Body of pancreas (tissue), 4 donors: Measurements from ENCODE around the gene TMPRSS9. TPM values are rescaled to one million over a fixed set of nuclear protein-coding genes. Genes with fewer than 3 reads are reported as not detected.
A peak's percentile ranks its signal among the peaks of the same experiment; 100 is the strongest.
"Not testable (repeated sequence)": the region's sequence is repeated elsewhere in the genome, so short reads cannot be mapped to it uniquely, and the experiment has no call there.

Source experiments
- ATAC-seq: fragments of 150-250 bp; one replicate; pipeline ENCODE4 v1.9.1; 2016
- DNase-seq, 4 donors: peaks; one replicate each; pipeline ENCODE4 v3.0.0-alpha.2; 2019
- H3K27ac ChIP-seq, 4 donors: fragments of 200-600 bp; sonication (generic); 1 replicate in 3 of 4; 2 replicates in 1 of 4; pipeline versions ENCODE4 v1.5.1 to v1.6.1; 2016 to 2019; ENCODE audit warnings: mild to moderate bottlenecking in 1 of 4, mixed read lengths in 1 of 4, moderate library complexity in 1 of 4
- H3K27me3 ChIP-seq, 2 donors: fragments of 200-600 bp; sonication (generic); one replicate each; pipeline ENCODE4 v1.6.0; 2016; ENCODE audit warnings: mild to moderate bottlenecking in 1 of 2
- H3K36me3 ChIP-seq, 2 donors: fragments of 200-600 bp; sonication (generic); replicated peaks in 1 of 2; 2 replicates each; pipeline ENCODE4 v1.5.1; 2016; ENCODE audit warnings: low read depth in 2 of 2; ENCODE audit not compliant: insufficient read depth in 1 of 2
- H3K4me1 ChIP-seq: fragments of 200-600 bp; sonication (generic); one replicate; pipeline ENCODE4 v1.6.0; 2016
- H3K4me3 ChIP-seq, 2 donors: fragments of 200-600 bp; sonication (generic); 1 replicate in 1 of 2; 2 replicates in 1 of 2; pipeline ENCODE4 v1.5.1; 2016 to 2019
- H3K9me3 ChIP-seq, 3 donors: fragments of 200-600 bp; sonication (generic); 1 replicate in 2 of 3; 2 replicates in 1 of 3; pipeline ENCODE4 v1.5.1; 2016
- POLR2A ChIP-seq, 3 donors: fragments of 450-650 bp; IDR thresholded peaks; one replicate each; pipeline ENCODE4 v1.6.1; 2016; ENCODE audit warnings: antibody characterized with exemption in 3 of 3, mild to moderate bottlenecking in 2 of 3
- WGBS, 2 donors: methylation state at CpG; one replicate each; pipeline ENCODE4 v1.1.5; 2017; 5-methylcytosine and 5-hydroxymethylcytosine counted together
- intact Hi-C: fragments of 100-400 bp; cut with DNase I; formaldehyde crosslinking; loops from one replicate; pipeline ENCODE4 v1.15.1; 2023
- total RNA-seq, 2 donors: library from RNA; depleted of rRNA; stranded (reverse); fragments of >200 nt; gene quantifications; one replicate each; pipeline ENCODE4 v1.1.0, GENCODE V29; 2016
- TF ChIP-seq, protein P1 (sequence below), 7 experiments: fragments of 450-650 bp in 4 of 7; fragments of 200-600 bp in 3 of 7; sonication (generic) in 3 of 7; IDR thresholded peaks; one replicate each; pipeline ENCODE4 v1.5.1; 2016 to 2019; ENCODE audit warnings: antibody characterized with exemption in 7 of 7

Gene TMPRSS9
- total RNA-seq, 2 donors from 2014 or later, result not detected

DNA sequence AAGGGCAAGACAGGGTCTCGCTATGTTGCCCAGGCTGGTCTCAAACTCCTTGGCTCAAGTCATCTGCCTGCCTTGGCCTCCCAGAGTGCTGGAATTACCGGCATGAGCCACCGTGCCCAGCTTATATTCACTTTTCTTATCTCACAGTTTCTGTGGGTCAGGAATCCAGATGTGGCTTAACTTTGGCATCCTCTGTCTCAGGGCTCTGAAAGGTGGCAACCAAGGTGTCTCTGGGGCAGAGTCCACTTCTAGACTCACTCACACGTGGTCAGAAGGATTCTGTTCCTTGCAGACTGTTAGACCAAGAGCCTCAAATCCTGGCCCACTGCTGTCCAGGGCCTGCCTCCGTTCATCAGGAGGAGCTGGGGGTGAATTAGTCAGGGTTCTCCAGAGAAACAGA lies 104.3 kb downstream of the TMPRSS9 start:
- 55 to 56% methylated on average over 5 of the region's 5 CpGs for WGBS, 2 donors
- no peak overlapping the region for H3K27ac ChIP-seq

DNA sequence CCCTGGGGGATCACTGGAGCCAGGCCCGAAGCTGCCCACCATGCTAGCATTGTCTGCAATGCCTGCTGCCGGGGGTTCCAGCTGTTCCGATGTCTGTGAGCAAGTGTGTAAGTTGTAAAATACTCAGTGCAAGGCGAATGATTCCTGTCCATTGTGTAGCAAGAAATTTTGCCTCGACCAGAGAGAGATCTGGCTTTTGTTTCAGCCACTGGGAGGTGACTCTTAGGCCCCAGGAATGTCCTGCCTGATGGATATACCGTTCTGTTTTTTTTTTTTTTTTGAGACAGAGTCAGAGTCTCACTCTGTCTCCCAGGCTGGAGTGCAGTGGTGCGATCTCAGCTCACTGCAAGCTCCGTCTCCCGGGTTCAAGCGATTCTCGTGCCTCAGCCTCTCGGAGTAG lies 108.5 kb downstream of the TMPRSS9 start:
- H3K4me1 ChIP-seq, result no peaks in the 10 kb centered on the region
- H3K4me3 ChIP-seq, result no peak overlapping the region
- no peaks in the 10 kb centered on the region for H3K36me3 ChIP-seq
- no peaks in the 10 kb centered on the region for H3K9me3 ChIP-seq
- TF ChIP-seq, protein P1, sequence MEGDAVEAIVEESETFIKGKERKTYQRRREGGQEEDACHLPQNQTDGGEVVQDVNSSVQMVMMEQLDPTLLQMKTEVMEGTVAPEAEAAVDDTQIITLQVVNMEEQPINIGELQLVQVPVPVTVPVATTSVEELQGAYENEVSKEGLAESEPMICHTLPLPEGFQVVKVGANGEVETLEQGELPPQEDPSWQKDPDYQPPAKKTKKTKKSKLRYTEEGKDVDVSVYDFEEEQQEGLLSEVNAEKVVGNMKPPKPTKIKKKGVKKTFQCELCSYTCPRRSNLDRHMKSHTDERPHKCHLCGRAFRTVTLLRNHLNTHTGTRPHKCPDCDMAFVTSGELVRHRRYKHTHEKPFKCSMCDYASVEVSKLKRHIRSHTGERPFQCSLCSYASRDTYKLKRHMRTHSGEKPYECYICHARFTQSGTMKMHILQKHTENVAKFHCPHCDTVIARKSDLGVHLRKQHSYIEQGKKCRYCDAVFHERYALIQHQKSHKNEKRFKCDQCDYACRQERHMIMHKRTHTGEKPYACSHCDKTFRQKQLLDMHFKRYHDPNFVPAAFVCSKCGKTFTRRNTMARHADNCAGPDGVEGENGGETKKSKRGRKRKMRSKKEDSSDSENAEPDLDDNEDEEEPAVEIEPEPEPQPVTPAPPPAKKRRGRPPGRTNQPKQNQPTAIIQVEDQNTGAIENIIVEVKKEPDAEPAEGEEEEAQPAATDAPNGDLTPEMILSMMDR (IDR thresholded peaks at IDR 0.05), result no peak
- no peak for TF ChIP-seq POLR2A (IDR thresholded peaks at IDR 0.05)
- H3K27ac ChIP-seq, result no peak overlapping the region
- ATAC-seq, result no peak
- H3K27me3 ChIP-seq, result no peaks in the 10 kb centered on the region
- WGBS, 2 donors, result 79 to 82% methylated on average over 12 of the region's 12 CpGs
- intact Hi-C loops, result no loop called here
- DNase-seq, result no peak

More for the DNA sequence above, 104.3 kb downstream of the TMPRSS9 start:
- Histone ChIP-seq H3K27me3 (no peaks in the 10 kb centered on the region), H3K4me3 (no peak overlapping the region), H3K36me3 (no peaks in the 10 kb centered on the region), H3K4me1 (peaks cover 16% of the 10 kb centered on the region), H3K9me3 (no peaks in the 10 kb centered on the region)
- DNase-seq (no peak), ATAC-seq (no peak)
- intact Hi-C loops, result no loop called here
- TF ChIP-seq POLR2A (IDR thresholded peaks at IDR 0.05), result no peak
- TF ChIP-seq, protein P1 (IDR thresholded peaks at IDR 0.05), result no peak

DNA sequence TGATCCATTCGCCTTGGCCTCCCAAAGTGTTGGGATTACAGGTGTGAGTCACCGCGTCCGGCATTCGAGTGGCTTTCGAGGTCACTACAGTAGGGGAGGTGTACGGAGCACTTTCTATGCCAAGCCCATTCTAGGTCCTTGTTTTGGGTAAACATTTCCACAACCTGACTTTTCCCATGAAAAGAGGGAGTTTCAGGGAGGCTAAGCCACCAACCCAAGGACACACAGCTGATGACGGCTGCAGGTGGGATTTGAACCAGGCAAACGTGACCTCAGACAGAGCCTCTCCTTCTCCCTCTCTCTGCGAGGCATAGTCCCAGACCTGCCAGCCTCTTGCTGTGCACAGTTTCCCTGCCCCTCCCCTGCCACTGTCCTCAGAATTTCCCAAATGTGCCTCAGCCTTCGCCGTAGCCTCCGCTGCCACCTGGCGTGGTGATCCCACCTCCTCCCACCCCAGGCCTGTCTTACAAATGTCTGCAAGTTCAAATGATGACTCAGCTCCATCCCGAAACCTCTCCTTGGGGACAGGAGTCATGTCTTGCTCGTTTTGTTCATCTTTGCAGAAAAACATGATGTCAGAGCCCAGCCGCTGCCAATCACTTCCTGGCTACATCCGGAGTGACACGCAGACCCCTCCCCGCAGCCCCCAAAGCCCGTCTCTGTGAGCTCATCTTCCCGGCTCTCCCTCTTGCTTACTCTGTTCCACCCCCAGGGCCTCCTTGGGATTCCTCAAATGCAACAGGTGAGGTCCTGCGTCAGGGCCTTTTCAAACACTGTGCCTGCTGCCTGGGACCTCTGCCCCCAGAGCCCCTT lies 109.2 kb downstream of the TMPRSS9 start:
- ATAC-seq (no peak), DNase-seq (no peak)
- Histone ChIP-seq H3K36me3 (no peaks in the 10 kb centered on the region), H3K9me3 (no peaks in the 10 kb centered on the region), H3K27me3 (no peaks in the 10 kb centered on the region), H3K27ac (no peak overlapping the region), H3K4me1 (no peaks in the 10 kb centered on the region), H3K4me3 (no peak overlapping the region)
- intact Hi-C loops, result no loop called here
- 43 to 63% methylated on average over 20 to 23 of the region's 23 CpGs for WGBS, 2 donors
- TF ChIP-seq, protein P1 (IDR thresholded peaks at IDR 0.05), result no peak

DNA sequence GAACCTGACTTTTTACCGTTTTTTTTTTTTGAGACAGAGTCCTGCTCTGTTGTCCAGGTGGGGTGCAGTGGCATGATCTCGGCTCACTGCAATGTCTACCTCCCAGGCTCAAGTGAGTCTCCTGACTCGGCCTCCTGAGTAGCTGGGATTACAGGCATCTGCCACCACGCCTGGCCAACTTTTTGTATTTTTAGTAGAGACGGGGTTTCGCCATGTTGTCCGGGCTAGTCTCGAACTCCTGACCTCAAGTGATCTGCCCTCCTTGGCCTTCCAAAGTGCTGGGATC lies 109.8 kb downstream of the TMPRSS9 start:
- H3K4me1 ChIP-seq, ATAC-seq, H3K4me3 ChIP-seq, DNase-seq, H3K36me3 ChIP-seq, H3K9me3 ChIP-seq, H3K27me3 ChIP-seq, H3K27ac ChIP-seq: not testable (repeated sequence)
- WGBS, 2 donors, result 81 to 86% methylated on average over 8 of the region's 8 CpGs
- intact Hi-C loops, result loop anchor here (5.0 kb wide), 2 partner anchors 112 to 142 kb away; no protein-coding TSS in a partner anchor

DNA sequence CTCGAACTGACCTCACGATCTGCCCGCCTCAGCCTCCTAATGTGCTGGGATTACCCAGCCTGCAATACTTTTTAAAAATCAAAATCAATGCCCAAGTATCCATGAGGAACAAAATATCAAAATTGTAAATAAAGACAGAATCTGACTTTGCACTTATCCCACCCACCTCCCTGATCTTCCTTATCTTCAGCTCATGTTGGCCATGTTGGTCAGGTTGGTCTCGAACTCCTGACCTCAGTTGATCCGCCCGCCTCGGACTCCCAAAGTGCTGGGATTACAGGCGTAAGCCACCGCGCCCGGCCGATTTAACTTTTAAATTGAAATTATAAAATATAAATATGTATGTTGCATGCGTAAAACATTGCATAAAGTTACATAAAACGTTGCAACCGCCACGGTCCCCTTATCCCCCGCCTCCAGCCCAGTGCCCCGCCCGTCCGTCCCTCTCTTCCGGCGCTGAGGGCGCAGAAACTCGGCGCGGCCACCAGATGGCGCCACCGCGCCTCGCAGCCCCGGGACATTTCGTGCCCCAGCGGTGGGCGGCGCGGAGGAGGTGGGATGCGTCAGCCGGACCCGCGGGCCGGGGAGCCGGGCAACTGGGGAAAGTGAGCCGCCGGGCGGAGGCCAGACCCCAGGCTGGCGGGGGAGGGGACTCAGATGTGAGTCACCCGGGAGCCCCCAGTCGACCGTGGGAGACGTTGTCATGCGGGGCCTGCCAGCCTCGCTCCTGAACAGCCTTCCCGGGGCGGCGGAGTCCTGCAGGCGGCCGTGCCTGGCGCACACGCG lies 114.4 kb downstream of the TMPRSS9 start:
- H3K4me1 ChIP-seq, result peaks cover 36% of the 10 kb centered on the region
- peak overlapping the region; percentile 76 to 94 (median 91) for H3K27ac ChIP-seq
- 5 to 10% methylated on average over 31 to 60 of the region's 60 CpGs for WGBS, 2 donors
- TF ChIP-seq POLR2A (IDR thresholded peaks at IDR 0.05), result peak in 1 of 3 donors; percentile 27
- TF ChIP-seq, protein P1 (IDR thresholded peaks at IDR 0.05), result peak; percentile 91 to 99 (median 97)
- peak; percentile 52 for ATAC-seq
- peak; percentile 84 to 87 (median 86) for DNase-seq
- no peaks in the 10 kb centered on the region for H3K36me3 ChIP-seq
- H3K9me3 ChIP-seq, result no peaks in the 10 kb centered on the region
- intact Hi-C loops, result loop anchor here (5.0 kb wide), 2 partner anchors 108 to 138 kb away; no protein-coding TSS in a partner anchor
- H3K4me3 ChIP-seq, result no peak overlapping the region
- no peaks in the 10 kb centered on the region for H3K27me3 ChIP-seq
